HG03354 (cell line): ENCODE data around the gene NEFH.

Experiments
- ATAC-seq: cut with Tn5 transposase; IDR thresholded peaks from one replicate; pipeline ENCODE4 v1.9.1; 2021; ENCODE audit warnings: mild to moderate bottlenecking; ENCODE audit not compliant: unreplicated experiment, poor library complexity, severe bottlenecking

Gene NEFH

DNA sequence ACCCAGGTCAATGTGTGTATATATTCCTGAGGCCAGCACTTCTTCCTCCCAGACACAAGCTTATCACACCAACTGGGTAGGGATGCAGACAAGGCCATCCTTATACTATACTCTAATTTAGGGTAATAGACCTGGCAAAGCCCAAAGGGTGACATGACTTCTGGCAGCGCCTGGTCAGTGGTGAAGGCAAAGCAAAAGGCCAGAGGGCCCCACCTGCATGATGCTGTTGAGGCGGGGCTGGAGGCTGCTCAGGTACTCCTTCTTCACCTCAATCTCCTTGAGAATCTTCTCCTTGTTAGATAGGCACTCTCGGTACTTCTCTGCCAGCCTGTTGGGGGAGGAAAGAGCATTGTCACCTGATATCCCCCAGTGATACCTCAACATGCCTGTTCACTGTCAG lies 56.4 kb downstream of the NEFH start:
- ATAC-seq: no peak

DNA sequence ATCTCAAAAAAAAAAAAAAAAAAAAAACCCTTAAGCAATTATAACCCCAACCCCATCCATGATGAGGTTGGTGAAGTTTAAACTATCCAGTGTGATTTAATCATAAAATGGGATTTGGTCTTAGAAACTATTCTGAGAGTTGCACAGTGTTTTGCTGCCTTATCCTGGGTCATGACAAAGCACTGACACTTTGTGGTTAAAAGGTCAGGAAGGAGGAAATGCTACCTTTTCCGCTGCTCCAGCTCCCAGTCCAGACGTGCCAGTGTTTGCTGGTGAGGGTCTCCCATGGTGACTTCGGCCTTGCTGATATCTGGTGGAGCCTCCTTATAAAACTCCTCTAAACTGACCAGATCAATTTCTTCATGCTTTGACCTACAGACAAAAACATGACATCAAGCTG lies 59.1 kb downstream of the NEFH start:
- no peak for ATAC-seq
